Measurements from ENCODE around the gene STAP2. TPM values are rescaled to one million over a fixed set of nuclear protein-coding genes. Genes with fewer than 3 reads are reported as not detected.

STAP2 gene
- total RNA-seq, 1 experiment from 2014 or later = 72.6 TPM

DNA sequence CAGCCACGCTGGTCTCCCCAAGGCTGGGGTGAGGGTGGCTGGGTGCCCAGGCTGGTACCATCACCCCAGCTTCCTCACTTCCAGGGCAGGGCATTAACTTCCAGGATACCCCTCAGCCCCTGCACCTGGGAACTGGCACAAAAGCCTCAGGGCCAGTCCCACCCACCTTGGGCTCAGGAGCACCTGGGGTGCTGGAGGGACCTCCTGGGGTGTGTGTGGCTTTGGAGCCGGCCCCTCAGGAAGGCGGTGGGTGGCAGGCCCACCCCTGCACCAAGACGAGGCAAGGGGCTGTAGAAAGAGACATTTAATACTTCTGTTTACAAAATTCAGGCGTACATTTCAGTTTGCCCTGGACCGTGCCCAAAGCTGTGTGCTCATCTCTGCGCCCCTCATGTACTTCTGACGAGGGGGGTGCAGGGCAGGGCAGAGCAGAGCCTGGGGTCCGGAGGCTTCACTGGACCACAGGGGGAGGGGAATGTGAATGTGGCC is 21.5 kb upstream of the STAP2 start:
- H3K27ac ChIP-seq (ENCODE audit: low read length) = no peak overlapping the region
- TF ChIP-seq EZH2phosphoT487 (IDR thresholded peaks at IDR 0.05; ENCODE audit: borderline replicate concordance, low read length) (no peak), EZH2 (IDR thresholded peaks at IDR 0.05; ENCODE audit: low read length, unreplicated experiment) (no peak)
- TF ChIP-seq, protein P1, sequence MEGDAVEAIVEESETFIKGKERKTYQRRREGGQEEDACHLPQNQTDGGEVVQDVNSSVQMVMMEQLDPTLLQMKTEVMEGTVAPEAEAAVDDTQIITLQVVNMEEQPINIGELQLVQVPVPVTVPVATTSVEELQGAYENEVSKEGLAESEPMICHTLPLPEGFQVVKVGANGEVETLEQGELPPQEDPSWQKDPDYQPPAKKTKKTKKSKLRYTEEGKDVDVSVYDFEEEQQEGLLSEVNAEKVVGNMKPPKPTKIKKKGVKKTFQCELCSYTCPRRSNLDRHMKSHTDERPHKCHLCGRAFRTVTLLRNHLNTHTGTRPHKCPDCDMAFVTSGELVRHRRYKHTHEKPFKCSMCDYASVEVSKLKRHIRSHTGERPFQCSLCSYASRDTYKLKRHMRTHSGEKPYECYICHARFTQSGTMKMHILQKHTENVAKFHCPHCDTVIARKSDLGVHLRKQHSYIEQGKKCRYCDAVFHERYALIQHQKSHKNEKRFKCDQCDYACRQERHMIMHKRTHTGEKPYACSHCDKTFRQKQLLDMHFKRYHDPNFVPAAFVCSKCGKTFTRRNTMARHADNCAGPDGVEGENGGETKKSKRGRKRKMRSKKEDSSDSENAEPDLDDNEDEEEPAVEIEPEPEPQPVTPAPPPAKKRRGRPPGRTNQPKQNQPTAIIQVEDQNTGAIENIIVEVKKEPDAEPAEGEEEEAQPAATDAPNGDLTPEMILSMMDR (conservative IDR thresholded peaks at IDR 0.05; ENCODE audit: low read depth, low read length) = no peak
- POLR2A ChIA-PET (ENCODE audit: unreplicated experiment) = no interaction called here

DNA sequence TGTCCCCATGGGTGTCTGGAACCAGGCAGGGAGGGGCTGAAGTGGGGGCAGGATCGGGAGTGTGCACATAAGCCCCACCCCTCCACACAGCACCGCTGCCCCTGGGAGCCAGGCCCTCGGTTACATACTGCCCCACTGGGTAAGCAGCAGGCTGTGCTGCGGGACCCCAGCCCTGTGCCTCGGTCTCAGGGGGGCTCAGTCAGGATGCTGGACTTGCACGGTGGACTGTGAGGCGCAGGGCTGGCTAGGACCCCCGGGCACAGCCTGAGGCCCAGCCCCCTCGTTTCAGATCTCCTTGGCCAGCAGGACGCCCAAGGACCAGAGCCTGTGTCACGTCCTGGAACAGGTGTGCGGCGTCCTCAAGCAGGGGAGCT is 21.0 kb upstream of the STAP2 start:
- Histone ChIP-seq H3K4me1 (ENCODE audit: insufficient read depth, low read length) (no peaks in the 10 kb centered on the region), H2AFZ (ENCODE audit: low read length) (no peak overlapping the region), H3F3A (ENCODE audit: low read length, unreplicated experiment) (no peaks in the 10 kb centered on the region), H3K36me3 (ENCODE audit: low read depth, low read length) (peaks cover 3% of the 10 kb centered on the region; the same call in 1 of the 2 replicates), H3K4me2 (ENCODE audit: low read length) (no peak overlapping the region), H3K27ac (ENCODE audit: low read length) (no peak overlapping the region), H3K9me3 (ENCODE audit: low read length) (no peaks in the 10 kb centered on the region), H3K79me2 (ENCODE audit: low read length) (no peaks in the 10 kb centered on the region), H3K4me3 (ENCODE audit: low read length) (no peak overlapping the region), H3K9me2 (replicated peaks; ENCODE audit: low read length) (no peaks in the 10 kb centered on the region), H3K9ac (ENCODE audit: low read length) (no peak overlapping the region), H3K27me3 (ENCODE audit: low read length) (no peaks in the 10 kb centered on the region), H4K20me1 (ENCODE audit: low read length) (no peaks in the 10 kb centered on the region)
- TF ChIP-seq, protein P1 (conservative IDR thresholded peaks at IDR 0.05; ENCODE audit: low read depth, low read length) = no peak
- TF ChIP-seq EZH2 (IDR thresholded peaks at IDR 0.05; ENCODE audit: low read length, unreplicated experiment) (no peak), EZH2phosphoT487 (IDR thresholded peaks at IDR 0.05; ENCODE audit: borderline replicate concordance, low read length) (no peak)
- intact Hi-C loops (cut with micrococcal nuclease) = no loop called here
- ChIA-PET CTCF (no interaction called here), POLR2A (ENCODE audit: unreplicated experiment) (no interaction called here)
- DNase-seq = no peak
- ATAC-seq = no peak
- BruUV-seq (replicated peaks) = no TSS peak

More for the DNA sequence above, 21.5 kb upstream of the STAP2 start:
- no peak for ATAC-seq
- Histone ChIP-seq H3K4me3 (ENCODE audit: low read length) (no peak overlapping the region), H3K9me2 (replicated peaks; ENCODE audit: low read length) (no peaks in the 10 kb centered on the region), H3K79me2 (ENCODE audit: low read length) (no peaks in the 10 kb centered on the region), H4K20me1 (ENCODE audit: low read length) (no peaks in the 10 kb centered on the region), H3K27me3 (ENCODE audit: low read length) (no peaks in the 10 kb centered on the region), H3K9me3 (ENCODE audit: low read length) (no peaks in the 10 kb centered on the region), H3F3A (ENCODE audit: low read length, unreplicated experiment) (no peaks in the 10 kb centered on the region), H2AFZ (ENCODE audit: low read length) (no peak overlapping the region), H3K9ac (ENCODE audit: low read length) (no peak overlapping the region), H3K4me2 (ENCODE audit: low read length) (no peak overlapping the region), H3K4me1 (ENCODE audit: insufficient read depth, low read length) (no peaks in the 10 kb centered on the region), H3K36me3 (ENCODE audit: low read depth, low read length) (peaks cover 3% of the 10 kb centered on the region; the same call in 1 of the 2 replicates)
- DNase-seq = no peak
- intact Hi-C loops (cut with micrococcal nuclease) = no loop called here
- CTCF ChIA-PET = interaction anchor here (0.6 kb wide), 1 partner anchor 18 kb away, joined by 3 read pairs; no protein-coding TSS in a partner anchor
- no TSS peak for BruUV-seq (replicated peaks)

DNA sequence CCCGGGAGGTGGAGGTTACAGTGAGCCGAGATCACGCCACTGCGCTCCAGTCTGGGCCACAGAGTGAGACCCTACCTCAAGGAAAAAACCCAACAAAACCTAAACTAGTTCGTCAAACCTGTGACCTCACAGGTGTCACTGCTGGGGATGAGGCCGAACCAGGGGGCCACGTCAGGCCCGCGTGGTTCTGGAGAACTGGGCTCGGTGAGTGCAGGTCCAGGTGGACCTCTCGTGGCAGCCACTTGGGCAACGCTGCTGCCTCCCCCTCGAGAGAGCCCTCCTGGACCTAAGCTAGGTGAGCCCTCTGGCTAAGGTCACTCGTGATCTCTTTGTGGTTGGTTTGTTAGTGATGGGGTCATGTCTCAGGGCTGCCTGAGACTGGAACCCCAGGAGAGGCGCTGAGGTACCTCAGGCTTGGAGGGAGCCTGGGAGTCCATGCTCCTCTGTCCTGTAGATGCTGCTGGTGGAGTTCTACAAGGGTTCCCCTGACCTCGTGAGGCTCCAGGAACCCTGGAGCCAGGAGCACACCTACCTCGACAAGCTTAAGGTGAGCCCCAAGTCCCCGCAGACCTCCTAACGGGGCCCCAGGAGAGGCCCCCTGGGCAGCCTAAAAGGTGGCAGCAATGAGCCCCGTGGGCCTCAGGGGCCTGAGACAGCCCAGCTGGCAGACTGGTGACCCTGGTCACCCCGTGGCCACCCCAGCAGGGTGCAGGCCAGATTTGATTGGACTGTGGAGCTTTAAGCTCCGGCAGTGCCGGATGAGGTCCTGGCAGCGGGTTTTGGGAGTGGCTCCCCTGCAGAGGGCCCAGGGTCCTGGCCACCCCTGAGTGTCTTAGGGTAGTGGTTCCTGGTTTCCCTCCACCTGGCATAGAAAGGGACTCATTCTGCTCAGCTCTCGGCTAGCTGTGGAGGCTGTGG is 20.3 kb upstream of the STAP2 start:
- no peak overlapping the region for H3K27ac ChIP-seq (ENCODE audit: low read length)
- H3K4me3 ChIP-seq (ENCODE audit: low read length) = no peak overlapping the region
- no peak overlapping the region for H3K4me2 ChIP-seq (ENCODE audit: low read length)
- ChIA-PET CTCF (no interaction called here), POLR2A (ENCODE audit: unreplicated experiment) (no interaction called here)
- no peak overlapping the region for H2AFZ ChIP-seq (ENCODE audit: low read length)
- no peak overlapping the region for H3K9ac ChIP-seq (ENCODE audit: low read length)
- no peaks in the 10 kb centered on the region for H3K79me2 ChIP-seq (ENCODE audit: low read length)
- ATAC-seq (no peak), DNase-seq (no peak)
- H3K9me3 ChIP-seq (ENCODE audit: low read length) = no peaks in the 10 kb centered on the region
- peaks cover 3% of the 10 kb centered on the region; the same call in 1 of the 2 replicates for H3K36me3 ChIP-seq (ENCODE audit: low read depth, low read length)
- H3K9me2 ChIP-seq (replicated peaks; ENCODE audit: low read length) = no peaks in the 10 kb centered on the region
- no peaks in the 10 kb centered on the region for H4K20me1 ChIP-seq (ENCODE audit: low read length)
- H3F3A ChIP-seq (ENCODE audit: low read length, unreplicated experiment) = no peaks in the 10 kb centered on the region
- H3K27me3 ChIP-seq (ENCODE audit: low read length) = no peaks in the 10 kb centered on the region
- H3K4me1 ChIP-seq (ENCODE audit: insufficient read depth, low read length) = no peaks in the 10 kb centered on the region
- intact Hi-C loops (cut with micrococcal nuclease) = no loop called here
- no TSS peak for BruUV-seq (replicated peaks)
- TF ChIP-seq, protein P1 (conservative IDR thresholded peaks at IDR 0.05; ENCODE audit: low read depth, low read length) = no peak
- no peak for TF ChIP-seq EZH2phosphoT487 (IDR thresholded peaks at IDR 0.05; ENCODE audit: borderline replicate concordance, low read length)
- TF ChIP-seq EZH2 (IDR thresholded peaks at IDR 0.05; ENCODE audit: low read length, unreplicated experiment) = no peak

Measured in PC-3 (cell line).